K562 (cell line): Measurements from ENCODE around the gene ETV7.

ENCODE experiments used
- BACH1 ChIP-seq: fragments of 200-800 bp; sonication (Bioruptor generic); IDR thresholded peaks from 2 replicates; pipeline ENCODE4 v1.6.1; 2016; ENCODE audit warnings: missing genetic modification characterization, missing compliant biosample characterization
- CBFA2T2 ChIP-seq: fragments of 450-650 bp; conservative IDR thresholded peaks from 2 replicates; pipeline ENCODE4 v1.6.1; 2017; ENCODE audit warnings: mild to moderate bottlenecking
- JUN ChIP-seq, 2 experiments: sonication (generic) in 1 of 2; formaldehyde crosslinking in 1 of 2; IDR thresholded peaks; 2 replicates each; pipeline versions ENCODE4 v1.6.1 to v1.8.0; 2012 to 2022; ENCODE audit warnings: borderline replicate concordance in 2 of 2, mild to moderate bottlenecking in 2 of 2, improper control_type of control experiment in 1 of 2, low read depth in 1 of 2, low read length in 1 of 2, missing genetic modification reagents in 1 of 2
- ZNF41 ChIP-seq: fragments of 250-450 bp; sonication (Bioruptor Pico); conservative IDR thresholded peaks from 2 replicates; pipeline ENCODE4 v1.4.0; 2020; ENCODE audit warnings: mild to moderate bottlenecking
- ZNF785 ChIP-seq: fragments of 250-450 bp; sonication (Bioruptor Pico); IDR thresholded peaks from 2 replicates; pipeline ENCODE4 v1.4.0; 2020; ENCODE audit warnings: mild to moderate bottlenecking
- TF ChIP-seq, protein P1 (sequence below): fragments of 450-650 bp; formaldehyde crosslinking; IDR thresholded peaks from 2 replicates; pipeline ENCODE4 v1.4.0; 2020; ENCODE audit warnings: mild to moderate bottlenecking

DNA sequence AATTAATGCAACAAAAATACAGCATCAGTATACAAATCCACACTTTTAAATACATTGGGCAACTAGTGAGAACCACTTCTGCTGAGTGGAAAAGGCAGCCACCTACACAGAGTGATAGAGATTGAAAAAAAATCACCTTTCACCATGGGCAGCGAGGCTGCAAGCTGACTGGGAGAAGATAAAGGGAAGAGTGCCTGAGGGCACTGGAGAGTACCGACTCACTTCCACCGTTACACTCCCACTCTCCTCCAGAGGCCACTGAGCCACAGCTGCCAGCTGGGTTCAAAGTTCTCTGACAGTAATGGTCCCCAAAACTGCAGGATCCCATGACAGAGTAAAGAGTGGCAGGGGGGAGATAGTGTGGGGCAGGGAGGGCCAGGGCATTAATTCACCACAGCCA is 31.1 kb upstream of the ETV7 start:
- TF ChIP-seq CBFA2T2 (0 out of 2 replicates have a peak, but pooled peaks have one; percentile 44), JUN (IDR thresholded peaks at IDR 0.05; ENCODE audit: borderline replicate concordance, low read depth, low read length) (no peak), JUN (CRISPR knock-in tag; IDR thresholded peaks at IDR 0.05; ENCODE audit: borderline replicate concordance) (no peak), ZNF41 (CRISPR knock-in tag) (no peak), ZNF785 (no peak), BACH1 (tag) (no peak)
- TF ChIP-seq, protein P1, sequence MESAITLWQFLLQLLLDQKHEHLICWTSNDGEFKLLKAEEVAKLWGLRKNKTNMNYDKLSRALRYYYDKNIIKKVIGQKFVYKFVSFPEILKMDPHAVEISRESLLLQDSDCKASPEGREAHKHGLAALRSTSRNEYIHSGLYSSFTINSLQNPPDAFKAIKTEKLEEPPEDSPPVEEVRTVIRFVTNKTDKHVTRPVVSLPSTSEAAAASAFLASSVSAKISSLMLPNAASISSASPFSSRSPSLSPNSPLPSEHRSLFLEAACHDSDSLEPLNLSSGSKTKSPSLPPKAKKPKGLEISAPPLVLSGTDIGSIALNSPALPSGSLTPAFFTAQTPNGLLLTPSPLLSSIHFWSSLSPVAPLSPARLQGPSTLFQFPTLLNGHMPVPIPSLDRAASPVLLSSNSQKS: no peak
